ENCODE data around the gene NCCRP1.

DNA sequence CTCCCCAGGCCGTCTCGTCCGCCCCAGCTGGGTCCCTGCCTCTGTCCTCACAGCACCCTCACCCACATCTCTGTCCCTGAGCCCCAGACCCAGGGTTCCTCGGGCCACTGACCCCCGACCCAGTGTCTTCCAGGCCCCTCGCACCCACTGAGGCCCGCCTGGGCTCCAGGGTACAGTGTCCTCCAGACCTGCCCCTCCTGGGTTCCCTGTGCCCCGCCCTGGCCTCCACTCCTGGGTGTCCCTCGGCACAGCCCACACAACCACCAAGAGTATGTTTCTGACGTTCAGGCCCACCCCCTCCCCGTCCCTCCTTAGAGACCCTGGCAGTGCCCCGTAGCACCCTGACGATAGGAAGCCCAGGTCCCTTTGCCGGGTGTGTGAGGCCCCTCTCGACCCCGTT is 22.6 kb upstream of the NCCRP1 start:
- no peak for TF ChIP-seq POLR2A (IDR thresholded peaks at IDR 0.05)
- no peak for TF ChIP-seq EP300 (IDR thresholded peaks at IDR 0.05)
- TF ChIP-seq, protein P1, sequence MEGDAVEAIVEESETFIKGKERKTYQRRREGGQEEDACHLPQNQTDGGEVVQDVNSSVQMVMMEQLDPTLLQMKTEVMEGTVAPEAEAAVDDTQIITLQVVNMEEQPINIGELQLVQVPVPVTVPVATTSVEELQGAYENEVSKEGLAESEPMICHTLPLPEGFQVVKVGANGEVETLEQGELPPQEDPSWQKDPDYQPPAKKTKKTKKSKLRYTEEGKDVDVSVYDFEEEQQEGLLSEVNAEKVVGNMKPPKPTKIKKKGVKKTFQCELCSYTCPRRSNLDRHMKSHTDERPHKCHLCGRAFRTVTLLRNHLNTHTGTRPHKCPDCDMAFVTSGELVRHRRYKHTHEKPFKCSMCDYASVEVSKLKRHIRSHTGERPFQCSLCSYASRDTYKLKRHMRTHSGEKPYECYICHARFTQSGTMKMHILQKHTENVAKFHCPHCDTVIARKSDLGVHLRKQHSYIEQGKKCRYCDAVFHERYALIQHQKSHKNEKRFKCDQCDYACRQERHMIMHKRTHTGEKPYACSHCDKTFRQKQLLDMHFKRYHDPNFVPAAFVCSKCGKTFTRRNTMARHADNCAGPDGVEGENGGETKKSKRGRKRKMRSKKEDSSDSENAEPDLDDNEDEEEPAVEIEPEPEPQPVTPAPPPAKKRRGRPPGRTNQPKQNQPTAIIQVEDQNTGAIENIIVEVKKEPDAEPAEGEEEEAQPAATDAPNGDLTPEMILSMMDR (IDR thresholded peaks at IDR 0.05) = no peak

All from gastroesophageal sphincter (tissue), 3 donors.